ENCODE results near the gene TRA2A. TPM values are rescaled to one million over a fixed set of nuclear protein-coding genes. Genes with fewer than 3 reads are reported as not detected.

TRA2A gene
- total RNA-seq, 4 donors from 2014 or later, result 23.7 to 54.0 (median 38.9) TPM

- no peak for TF ChIP-seq POLR2A (IDR thresholded peaks at IDR 0.05)
- TF ChIP-seq, protein P1, sequence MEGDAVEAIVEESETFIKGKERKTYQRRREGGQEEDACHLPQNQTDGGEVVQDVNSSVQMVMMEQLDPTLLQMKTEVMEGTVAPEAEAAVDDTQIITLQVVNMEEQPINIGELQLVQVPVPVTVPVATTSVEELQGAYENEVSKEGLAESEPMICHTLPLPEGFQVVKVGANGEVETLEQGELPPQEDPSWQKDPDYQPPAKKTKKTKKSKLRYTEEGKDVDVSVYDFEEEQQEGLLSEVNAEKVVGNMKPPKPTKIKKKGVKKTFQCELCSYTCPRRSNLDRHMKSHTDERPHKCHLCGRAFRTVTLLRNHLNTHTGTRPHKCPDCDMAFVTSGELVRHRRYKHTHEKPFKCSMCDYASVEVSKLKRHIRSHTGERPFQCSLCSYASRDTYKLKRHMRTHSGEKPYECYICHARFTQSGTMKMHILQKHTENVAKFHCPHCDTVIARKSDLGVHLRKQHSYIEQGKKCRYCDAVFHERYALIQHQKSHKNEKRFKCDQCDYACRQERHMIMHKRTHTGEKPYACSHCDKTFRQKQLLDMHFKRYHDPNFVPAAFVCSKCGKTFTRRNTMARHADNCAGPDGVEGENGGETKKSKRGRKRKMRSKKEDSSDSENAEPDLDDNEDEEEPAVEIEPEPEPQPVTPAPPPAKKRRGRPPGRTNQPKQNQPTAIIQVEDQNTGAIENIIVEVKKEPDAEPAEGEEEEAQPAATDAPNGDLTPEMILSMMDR (IDR thresholded peaks at IDR 0.05), result no peak
- no peak for DNase-seq
Observed at GRCh38 chr7:23471106-23471859, 60.5 kb downstream of the TRA2A start.

GRCh38 chr7:23470330-23471105 is 61.3 kb downstream of the TRA2A start, which contains the start of gene IGF2BP3:
Gene IGF2BP3, minus strand, starts transcription at chr7:23470491. Its CDS starts 381 bp downstream, at chr7:23470110.
- DNase-seq, result no peak
- Histone ChIP-seq H3K27me3 (peaks cover 49 to 100% (median 68%) of the 10 kb centered on the region in 4 donors), H3K27ac (no peak within 1 kb of the TSS), H3K36me3 (no peaks in the 10 kb centered on the region), H3K9me3 (no peaks in the 10 kb centered on the region), H3K4me3 (peak within 1 kb of the TSS; percentile 19 to 60 (median 40)), H3K4me1 (peaks cover 44 to 59% (median 52%) of the 10 kb centered on the region in 3 donors)
- TF ChIP-seq, protein P1 (IDR thresholded peaks at IDR 0.05), result no peak
- no peak for TF ChIP-seq POLR2A (IDR thresholded peaks at IDR 0.05)
- WGBS, 2 donors, result 2% methylated on average over 33 to 34 of the region's 34 CpGs
- intact Hi-C loops (cut with DNase I), result loop anchor here (10.0 kb wide), 1 partner anchor 196 kb away; no protein-coding TSS in a partner anchor

More at GRCh38 chr7:23471106-23471859, 60.5 kb downstream of the TRA2A start:
- peaks cover 49 to 100% (median 68%) of the 10 kb centered on the region in 4 donors for H3K27me3 ChIP-seq
- peak overlapping the region in 3 of 4 donors; percentile 23 to 60 (median 50) for H3K4me3 ChIP-seq
- H3K4me1 ChIP-seq, result peaks cover 44 to 59% (median 52%) of the 10 kb centered on the region in 3 donors
- H3K27ac ChIP-seq, result no peak overlapping the region
- no peaks in the 10 kb centered on the region for H3K36me3 ChIP-seq
- intact Hi-C loops (cut with DNase I), result loop anchor here (10.0 kb wide), 1 partner anchor 196 kb away; no protein-coding TSS in a partner anchor
- 14 to 21% methylated on average over 26 to 40 of the region's 44 CpGs for WGBS, 2 donors
- H3K9me3 ChIP-seq, result no peaks in the 10 kb centered on the region

GRCh38 chr7:23469961-23470250 is 61.9 kb downstream of the TRA2A start:
- intact Hi-C loops (cut with DNase I), result loop anchor here (10.0 kb wide), 1 partner anchor 195 kb away; no protein-coding TSS in a partner anchor
- H3K27ac ChIP-seq, result no peak overlapping the region
- H3K9me3 ChIP-seq, result no peaks in the 10 kb centered on the region
- H3K36me3 ChIP-seq, result no peaks in the 10 kb centered on the region
- peak overlapping the region; percentile 19 to 60 (median 40) for H3K4me3 ChIP-seq
- peaks cover 46 to 100% (median 69%) of the 10 kb centered on the region in 4 donors for H3K27me3 ChIP-seq
- peaks cover 44 to 59% (median 52%) of the 10 kb centered on the region in 3 donors for H3K4me1 ChIP-seq
- TF ChIP-seq, protein P1 (IDR thresholded peaks at IDR 0.05), result no peak
- no peak for TF ChIP-seq POLR2A (IDR thresholded peaks at IDR 0.05)
- 0 to 8% methylated on average over 9 to 10 of the region's 18 CpGs for WGBS, 2 donors
- no peak for DNase-seq

DNA sequence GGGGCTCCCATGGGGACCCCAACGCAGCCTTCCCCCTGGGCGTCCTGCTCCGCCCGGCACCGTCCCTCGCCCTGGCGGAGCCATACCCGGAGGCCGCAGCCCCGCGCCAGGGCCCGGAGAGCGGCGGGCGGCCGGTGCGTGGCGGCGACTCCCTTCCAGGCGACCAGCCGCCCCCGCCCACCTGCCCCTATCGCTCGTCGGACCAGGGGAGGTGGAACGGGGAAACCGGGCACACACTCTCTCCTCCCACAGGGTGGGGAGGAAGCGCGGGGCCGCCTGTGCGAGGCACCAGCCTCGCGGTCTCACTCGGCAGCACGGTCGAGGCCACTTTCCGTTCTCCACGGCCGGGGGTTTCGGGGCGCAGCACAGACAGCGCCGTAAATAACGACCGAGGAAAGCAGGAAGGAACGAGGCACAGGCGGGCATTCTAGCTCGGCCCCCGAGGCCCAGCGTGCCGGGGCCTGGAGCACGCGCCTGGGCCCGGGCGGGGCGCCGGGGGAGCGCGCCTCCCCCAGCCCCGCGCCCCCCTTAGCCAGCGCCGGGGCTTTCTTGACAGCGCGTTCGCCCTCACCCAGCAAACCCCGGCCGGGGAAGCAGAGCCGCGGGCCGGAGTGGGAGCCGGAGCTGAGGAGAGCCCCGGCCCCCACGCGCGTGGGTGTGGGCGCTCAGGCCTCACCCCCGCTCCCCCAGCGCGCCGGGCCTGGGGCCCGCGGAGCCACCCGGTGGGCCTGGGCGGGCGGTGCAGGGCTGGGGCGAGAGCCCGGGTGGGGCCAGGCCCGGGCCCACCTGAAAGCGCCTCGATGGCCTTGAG is 62.4 kb downstream of the TRA2A start:
- intact Hi-C loops (cut with DNase I), result no loop called here
- TF ChIP-seq POLR2A (IDR thresholded peaks at IDR 0.05), result no peak
- TF ChIP-seq, protein P1 (IDR thresholded peaks at IDR 0.05), result no peak
- Histone ChIP-seq H3K9me3 (no peaks in the 10 kb centered on the region), H3K36me3 (no peaks in the 10 kb centered on the region), H3K27me3 (peaks cover 40 to 100% (median 65%) of the 10 kb centered on the region in 4 donors), H3K4me3 (peak overlapping the region; percentile 19 to 60 (median 40)), H3K4me1 (peaks cover 41 to 54% (median 49%) of the 10 kb centered on the region in 3 donors), H3K27ac (no peak overlapping the region)
- DNase-seq, result no peak
- WGBS, 2 donors, result no CpG with 5 or more reads among the region's 91 CpGs
